ENCODE data around the gene ZBTB32.
"Not testable (repeated sequence)": the region's sequence is repeated elsewhere in the genome, so short reads cannot be mapped to it uniquely, and the experiment has no call there.

Gene ZBTB32

GRCh38 chr19:35671818-35672217, 32.5 kb upstream of the ZBTB32 start:
- in situ Hi-C loops (cut with HindIII; ENCODE audit: low sequenced_read_pairs): no loop called here
- no peak overlapping the region for H3K4me3 ChIP-seq (ENCODE audit: low read depth, low read length)
- no peak for DNase-seq (ENCODE audit: low read depth, low spot score)
- TF ChIP-seq, protein P1, sequence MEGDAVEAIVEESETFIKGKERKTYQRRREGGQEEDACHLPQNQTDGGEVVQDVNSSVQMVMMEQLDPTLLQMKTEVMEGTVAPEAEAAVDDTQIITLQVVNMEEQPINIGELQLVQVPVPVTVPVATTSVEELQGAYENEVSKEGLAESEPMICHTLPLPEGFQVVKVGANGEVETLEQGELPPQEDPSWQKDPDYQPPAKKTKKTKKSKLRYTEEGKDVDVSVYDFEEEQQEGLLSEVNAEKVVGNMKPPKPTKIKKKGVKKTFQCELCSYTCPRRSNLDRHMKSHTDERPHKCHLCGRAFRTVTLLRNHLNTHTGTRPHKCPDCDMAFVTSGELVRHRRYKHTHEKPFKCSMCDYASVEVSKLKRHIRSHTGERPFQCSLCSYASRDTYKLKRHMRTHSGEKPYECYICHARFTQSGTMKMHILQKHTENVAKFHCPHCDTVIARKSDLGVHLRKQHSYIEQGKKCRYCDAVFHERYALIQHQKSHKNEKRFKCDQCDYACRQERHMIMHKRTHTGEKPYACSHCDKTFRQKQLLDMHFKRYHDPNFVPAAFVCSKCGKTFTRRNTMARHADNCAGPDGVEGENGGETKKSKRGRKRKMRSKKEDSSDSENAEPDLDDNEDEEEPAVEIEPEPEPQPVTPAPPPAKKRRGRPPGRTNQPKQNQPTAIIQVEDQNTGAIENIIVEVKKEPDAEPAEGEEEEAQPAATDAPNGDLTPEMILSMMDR (IDR thresholded peaks at IDR 0.05; ENCODE audit: low read depth, low read length): no peak

DNA sequence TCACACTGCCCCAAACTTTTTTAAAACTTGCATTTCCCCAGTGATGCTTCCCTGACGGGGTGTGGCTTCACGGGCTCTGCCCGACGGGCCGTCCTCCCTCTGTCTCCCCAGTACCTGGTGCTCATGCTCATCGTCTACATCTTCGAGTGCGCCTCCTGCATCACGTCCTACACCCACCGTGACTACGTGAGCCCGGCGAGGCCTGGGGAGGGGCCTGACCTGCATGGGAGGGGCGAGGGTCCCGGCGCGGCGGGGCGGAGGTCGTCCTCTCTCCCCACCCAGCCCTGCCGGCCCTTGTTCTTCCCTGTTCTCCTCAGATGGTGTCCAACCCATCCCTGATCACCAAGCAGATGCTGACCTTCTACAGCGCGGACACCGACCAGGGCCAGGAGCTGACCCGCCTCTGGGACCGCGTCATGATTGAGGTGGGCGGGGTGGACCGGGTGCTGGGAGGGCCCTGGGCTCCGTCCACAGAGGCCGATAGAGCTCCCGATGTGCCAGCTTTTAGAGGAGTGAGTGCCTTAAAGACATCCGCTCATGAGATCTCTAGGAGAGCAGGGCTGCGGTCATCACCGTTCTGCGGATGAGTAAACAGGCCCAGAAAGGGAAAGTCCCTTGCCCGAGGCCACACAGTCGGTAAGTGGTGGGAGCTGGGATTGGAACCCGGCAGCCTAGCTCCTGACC, 31.1 kb upstream of the ZBTB32 start:
- DNase-seq (ENCODE audit: low read depth, low spot score): peak; percentile 33
- H3K4me3 ChIP-seq (ENCODE audit: low read depth, low read length): peak overlapping the region; percentile 35
- in situ Hi-C loops (cut with HindIII; ENCODE audit: low sequenced_read_pairs): no loop called here
- TF ChIP-seq, protein P1 (IDR thresholded peaks at IDR 0.05; ENCODE audit: low read depth, low read length): no peak

DNA sequence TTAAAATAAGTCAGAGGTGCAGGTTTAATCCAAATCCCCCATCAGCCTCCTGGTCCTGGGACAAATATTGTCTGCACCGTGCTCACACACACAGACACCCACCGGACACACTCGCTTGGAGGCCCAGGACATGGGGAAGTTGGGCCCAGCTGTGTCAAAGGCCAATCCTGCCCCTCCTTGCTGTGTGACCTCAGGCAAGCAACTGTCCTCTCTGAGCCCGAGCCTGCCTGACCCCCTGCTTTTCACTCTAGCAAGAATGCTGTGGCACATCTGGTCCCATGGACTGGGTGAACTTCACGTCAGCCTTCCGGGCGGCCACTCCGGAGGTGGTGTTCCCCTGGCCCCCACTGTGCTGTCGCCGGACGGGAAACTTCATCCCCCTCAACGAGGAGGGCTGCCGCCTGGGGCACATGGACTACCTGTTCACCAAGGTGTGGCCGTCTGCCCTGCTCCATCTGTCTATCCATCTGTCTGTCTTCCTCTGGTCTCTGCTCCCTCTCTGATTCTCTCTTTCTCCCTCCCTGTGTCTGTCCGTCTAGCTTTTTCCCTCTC, 28.7 kb upstream of the ZBTB32 start:
- no peak for DNase-seq (ENCODE audit: low read depth, low spot score)
- TF ChIP-seq, protein P1 (IDR thresholded peaks at IDR 0.05; ENCODE audit: low read depth, low read length): no peak
- in situ Hi-C loops (cut with HindIII; ENCODE audit: low sequenced_read_pairs): no loop called here
- no peak overlapping the region for H3K4me3 ChIP-seq (ENCODE audit: low read depth, low read length)

DNA sequence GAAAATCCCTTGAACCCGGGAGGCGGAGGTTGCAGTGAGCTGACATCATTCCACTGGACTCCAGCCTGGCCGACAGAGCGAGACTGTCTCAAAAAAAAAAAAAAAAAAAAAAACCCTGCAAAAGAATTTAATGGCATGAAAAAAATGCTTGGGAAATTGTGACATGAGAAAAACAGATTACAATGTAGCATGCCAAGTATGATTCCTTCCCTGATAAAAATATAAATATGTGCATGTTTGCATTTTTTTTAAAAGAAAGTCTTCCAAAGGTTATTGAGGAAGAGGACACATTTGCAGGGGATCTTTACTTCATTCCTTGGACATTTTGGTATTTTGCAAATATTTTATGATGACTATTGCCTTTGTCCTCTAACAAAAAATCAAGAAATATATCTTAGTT, 14.5 kb upstream of the ZBTB32 start:
- TF ChIP-seq, protein P1 (IDR thresholded peaks at IDR 0.05; ENCODE audit: low read depth, low read length): no peak
- DNase-seq (ENCODE audit: low read depth, low spot score): no peak
- in situ Hi-C loops (cut with HindIII; ENCODE audit: low sequenced_read_pairs): no loop called here
- no peak overlapping the region for H3K4me3 ChIP-seq (ENCODE audit: low read depth, low read length)

DNA sequence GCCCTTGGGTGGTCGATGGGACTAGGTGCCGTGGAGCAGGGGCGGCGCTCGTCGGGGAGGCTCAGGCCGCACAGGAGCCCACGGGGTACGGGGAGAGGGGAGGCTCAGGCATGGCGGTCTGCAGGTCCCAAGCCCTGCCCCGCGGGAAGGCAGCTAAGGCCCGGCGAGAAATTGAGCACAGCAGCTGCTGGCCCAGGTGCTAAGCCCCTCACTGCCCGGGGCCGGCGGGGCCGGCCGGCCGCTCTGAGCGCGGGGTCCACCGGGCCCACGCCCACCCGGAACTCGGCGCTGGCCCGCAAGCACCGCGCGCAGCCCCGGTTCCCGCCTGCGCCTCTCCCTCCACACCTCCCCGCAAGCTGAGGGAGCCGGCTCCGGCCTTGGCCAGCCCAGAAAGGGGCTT, 13.3 kb upstream of the ZBTB32 start:
- in situ Hi-C loops (cut with HindIII; ENCODE audit: low sequenced_read_pairs); H3K4me3 ChIP-seq (ENCODE audit: low read depth, low read length); DNase-seq (ENCODE audit: low read depth, low spot score): not testable (repeated sequence)

DNA sequence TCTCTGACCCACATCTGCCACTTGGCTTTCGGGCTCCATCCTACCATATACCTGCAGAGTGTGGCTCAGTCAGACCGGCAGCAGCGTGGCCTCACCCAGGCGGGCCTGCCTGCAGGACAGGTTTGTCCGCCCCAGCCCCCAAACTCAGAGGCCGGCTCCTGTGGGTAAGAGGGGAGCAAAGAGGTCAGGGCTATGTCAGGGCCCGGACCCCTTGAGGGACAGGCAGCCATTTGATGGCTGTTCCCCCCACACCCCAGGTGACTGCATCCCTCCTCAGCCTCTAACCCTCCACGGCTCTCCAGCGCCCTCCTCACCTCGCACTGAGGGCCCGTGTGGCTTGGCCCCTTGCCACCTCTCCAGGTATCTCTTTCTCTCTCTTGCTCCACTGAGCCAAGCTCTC, 12.3 kb upstream of the ZBTB32 start:
- in situ Hi-C loops (cut with HindIII; ENCODE audit: low sequenced_read_pairs): no loop called here
- no peak for DNase-seq (ENCODE audit: low read depth, low spot score)
- TF ChIP-seq, protein P1 (IDR thresholded peaks at IDR 0.05; ENCODE audit: low read depth, low read length): no peak
- H3K4me3 ChIP-seq (ENCODE audit: low read depth, low read length): no peak overlapping the region

GRCh38 chr19:35693422-35693821, 10.9 kb upstream of the ZBTB32 start:
- TF ChIP-seq, protein P1 (IDR thresholded peaks at IDR 0.05; ENCODE audit: low read depth, low read length): no peak
- in situ Hi-C loops (cut with HindIII; ENCODE audit: low sequenced_read_pairs): no loop called here
- no peak overlapping the region for H3K4me3 ChIP-seq (ENCODE audit: low read depth, low read length)
- DNase-seq (ENCODE audit: low read depth, low spot score): no peak

Measured in astrocyte of the spinal cord (primary cell).